ENCODE measurements around the gene ABCA7. TPM values are rescaled to one million over a fixed set of nuclear protein-coding genes. Genes with fewer than 3 reads are reported as not detected.

Gene ABCA7
- total RNA-seq, 1 experiment from 2014 or later = 40.3 TPM

- peak; percentile 31; the same call in 1 of the 2 replicates for TF ChIP-seq PRDM15 (CRISPR knock-in tag; IDR thresholded peaks at IDR 0.05)
- TF ChIP-seq NFYB (CRISPR knock-in tag; conservative IDR thresholded peaks at IDR 0.05; ENCODE audit: low read depth) = peak; percentile 70
- TF ChIP-seq E2F5 (CRISPR knock-in tag; IDR thresholded peaks at IDR 0.05) = peak; percentile 40; the same call in 1 of the 2 replicates
These were observed 13.7 kb upstream of the ABCA7 start, which contains the start of gene CNN2 (continued) for GRCh38 chr19:1025960-1026782.

- peak overlapping the region; percentile 88 for H3K27ac Mint-ChIP-seq
- H3K36me3 Mint-ChIP-seq = peaks cover 9% of the 10 kb centered on the region
- no peak for ATAC-seq
- POLR2A ChIA-PET = interaction anchor here (0.7 to 6.8 kb wide), 13 partner anchors 8 to 105 kb away, joined by 3 to 70 read pairs (median 4); partner anchors contain the start of genes ABCA7 and ARHGAP45
- peaks cover 3% of the 10 kb centered on the region for H3K4me1 Mint-ChIP-seq
- no peaks in the 10 kb centered on the region for H3K27me3 Mint-ChIP-seq (ENCODE audit: low read depth)
- no peak for DNase-seq (ENCODE audit: low spot score)
- TF ChIP-seq ZNF671 (CRISPR knock-in tag; IDR thresholded peaks at IDR 0.05) (0 out of 2 replicates have a peak, but pooled peaks have one; percentile 35), PRRX2 (CRISPR knock-in tag; IDR thresholded peaks at IDR 0.05) (0 out of 2 replicates have a peak, but pooled peaks have one; percentile 26), HMGXB4 (CRISPR knock-in tag; IDR thresholded peaks at IDR 0.05) (peak; percentile 32; the same call in 1 of the 2 replicates), TEAD4 (CRISPR knock-in tag; IDR thresholded peaks at IDR 0.05) (0 out of 2 replicates have a peak, but pooled peaks have one; percentile 10), ERG (CRISPR knock-in tag; IDR thresholded peaks at IDR 0.05) (no peak)
- H3K4me3 Mint-ChIP-seq = peak overlapping the region; percentile 92
- CTCF ChIA-PET = interaction anchor here (0.5 to 4.3 kb wide), 14 partner anchors 10 to 508 kb away, joined by 3 to 33 read pairs (median 4); partner anchors contain the start of genes ABCA7 and ARHGAP45
- H3K9me3 Mint-ChIP-seq = no peaks in the 10 kb centered on the region
These were observed 12.9 kb upstream of the ABCA7 start for GRCh38 chr19:1026783-1027649.

- peaks cover 16% of the 10 kb centered on the region for H3K36me3 Mint-ChIP-seq
- no peaks in the 10 kb centered on the region for H3K9me3 Mint-ChIP-seq
- H3K4me1 Mint-ChIP-seq = peaks cover 3% of the 10 kb centered on the region
- DNase-seq (ENCODE audit: low spot score) = no peak
- no peaks in the 10 kb centered on the region for H3K27me3 Mint-ChIP-seq (ENCODE audit: low read depth)
- peak overlapping the region; percentile 70 for H3K27ac Mint-ChIP-seq
- 0 out of 2 replicates have a peak, but pooled peaks have one; percentile 25 for TF ChIP-seq ZNF423 (CRISPR knock-in tag; IDR thresholded peaks at IDR 0.05)
- no peak for TF ChIP-seq SOX15 (CRISPR knock-in tag; IDR thresholded peaks at IDR 0.05)
- 0 out of 2 replicates have a peak, but pooled peaks have one; percentile 7 for TF ChIP-seq ZNF416 (CRISPR knock-in tag; IDR thresholded peaks at IDR 0.05)
- TF ChIP-seq ERG (CRISPR knock-in tag; IDR thresholded peaks at IDR 0.05) = peak; percentile 73; the same call in 1 of the 2 replicates
- no peak for TF ChIP-seq TP53 (CRISPR knock-in tag; IDR thresholded peaks at IDR 0.05)
- peak overlapping the region; percentile 92 for H3K4me3 Mint-ChIP-seq
- ChIA-PET POLR2A (interaction anchor here (0.7 to 6.8 kb wide), 9 partner anchors 9 to 106 kb away, joined by 3 to 70 read pairs (median 6); partner anchors contain the start of genes ABCA7 and ARHGAP45), CTCF (interaction anchor here (0.6 to 4.3 kb wide), 11 partner anchors 12 to 403 kb away, joined by 3 to 33 read pairs (median 4); partner anchors contain the start of genes ABCA7 and ARHGAP45)
- ATAC-seq = no peak
These were observed 12.3 kb upstream of the ABCA7 start for GRCh38 chr19:1027650-1028061.
